Upper lobe of right lung (tissue), 1 donor: Measurements from ENCODE around the gene CHST15. TPM values are rescaled to one million over a fixed set of nuclear protein-coding genes. Genes with fewer than 3 reads are reported as not detected.

ENCODE experiments used
- ATAC-seq: fragments of 200-7000 bp; cut with Tn5 transposase; one replicate; pipeline ENCODE4 v1.9.1; 2020; ENCODE audit warnings: mild to moderate bottlenecking, moderate library complexity
- DNase-seq: peaks from one replicate; pipeline ENCODE4 v3.0.0-alpha.2; 2020
- H3K27ac ChIP-seq: fragments of 200-600 bp; one replicate; pipeline ENCODE4 v1.8.0; 2022
- H3K27me3 ChIP-seq: fragments of 200-600 bp; one replicate; pipeline ENCODE4 v1.8.0; 2022; ENCODE audit warnings: mild to moderate bottlenecking
- H3K36me3 ChIP-seq: fragments of 200-600 bp; one replicate; pipeline ENCODE4 v1.8.0; 2022
- H3K4me1 ChIP-seq: fragments of 200-600 bp; one replicate; pipeline ENCODE4 v1.8.0; 2022
- H3K4me3 ChIP-seq: fragments of 200-600 bp; one replicate; pipeline ENCODE4 v1.8.0; 2022; ENCODE audit warnings: mild to moderate bottlenecking
- H3K9me3 ChIP-seq: fragments of 200-600 bp; one replicate; pipeline ENCODE4 v1.8.0; 2022
- CTCF ChIP-seq: fragments of 200-600 bp; IDR thresholded peaks from one replicate; pipeline ENCODE4 v1.8.0; 2022; ENCODE audit warnings: antibody characterized with exemption
- intact Hi-C: fragments of 100-400 bp; cut with DNase I; formaldehyde crosslinking; loops from one replicate; pipeline ENCODE4 v1.11.0; 2022
- total RNA-seq: library from RNA; stranded (reverse); fragmentation: NEBNext Ultra II Directional; extraction: Animal tissue kit (Norgen Biotek cat#: 25700); gene quantifications from one replicate; pipeline ENCODE4 v1.2.1, GENCODE V29; 2021
- donor health status: DM: no; HTN: yes; CAD: no; lungs with severe emphysema.

Gene CHST15
- total RNA-seq, 1 donor from 2014 or later = 49.2 TPM

- Histone ChIP-seq H3K4me1 (peaks cover 46% of the 10 kb centered on the region), H3K4me3 (peak overlapping the region; percentile 69), H3K9me3 (peaks cover 4% of the 10 kb centered on the region), H3K27ac (peak overlapping the region; percentile 89), H3K27me3 (no peaks in the 10 kb centered on the region), H3K36me3 (no peaks in the 10 kb centered on the region)
- TF ChIP-seq CTCF = no peak
- intact Hi-C loops = no loop called here
- DNase-seq (peak; percentile 87), ATAC-seq (peak; percentile 60)
Observed at GRCh38 chr10:124092250-124092859, 1.0 kb downstream of the CHST15 start.

- no peak for TF ChIP-seq CTCF
- Histone ChIP-seq H3K4me3 (peak overlapping the region; percentile 69), H3K27me3 (no peaks in the 10 kb centered on the region), H3K9me3 (peaks cover 4% of the 10 kb centered on the region), H3K4me1 (peaks cover 46% of the 10 kb centered on the region), H3K36me3 (no peaks in the 10 kb centered on the region), H3K27ac (peak overlapping the region; percentile 89)
- peak; percentile 78 for DNase-seq
- peak; percentile 32 for ATAC-seq
- intact Hi-C loops = no loop called here
Observed at GRCh38 chr10:124091646-124092249, 1.6 kb downstream of the CHST15 start.

GRCh38 chr10:124090601-124091209 is 2.7 kb downstream of the CHST15 start:
- TF ChIP-seq CTCF = no peak
- Histone ChIP-seq H3K4me3 (peak overlapping the region; percentile 69), H3K4me1 (peaks cover 46% of the 10 kb centered on the region), H3K27me3 (no peaks in the 10 kb centered on the region), H3K9me3 (no peaks in the 10 kb centered on the region), H3K36me3 (no peaks in the 10 kb centered on the region), H3K27ac (peak overlapping the region; percentile 89)
- intact Hi-C loops = no loop called here
- ATAC-seq (peak; percentile 33), DNase-seq (peak; percentile 78)

GRCh38 chr10:124089859-124090258 is 3.5 kb downstream of the CHST15 start:
- H3K36me3 ChIP-seq = no peaks in the 10 kb centered on the region
- H3K4me1 ChIP-seq = peaks cover 44% of the 10 kb centered on the region
- H3K4me3 ChIP-seq = no peak overlapping the region
- H3K27me3 ChIP-seq = no peaks in the 10 kb centered on the region
- H3K27ac ChIP-seq = peak overlapping the region; percentile 17
- no peaks in the 10 kb centered on the region for H3K9me3 ChIP-seq
- TF ChIP-seq CTCF = no peak
- intact Hi-C loops = no loop called here
- ATAC-seq = no peak
- DNase-seq = no peak

GRCh38 chr10:124088915-124089314 is 4.5 kb downstream of the CHST15 start:
- no peak for TF ChIP-seq CTCF
- ATAC-seq = peak; percentile 3
- H3K4me3 ChIP-seq = no peak overlapping the region
- H3K36me3 ChIP-seq = no peaks in the 10 kb centered on the region
- DNase-seq = no peak
- H3K27ac ChIP-seq = peak overlapping the region; percentile 17
- H3K27me3 ChIP-seq = no peaks in the 10 kb centered on the region
- H3K9me3 ChIP-seq = no peaks in the 10 kb centered on the region
- peaks cover 36% of the 10 kb centered on the region for H3K4me1 ChIP-seq
- intact Hi-C loops = no loop called here
